EL (cell line): ENCODE results near the gene ORC1.
A peak's percentile ranks its signal among the peaks of the same experiment; 100 is the strongest.

Source experiments
- DNase-seq: peaks from one replicate; pipeline ENCODE4 v3.0.0-alpha.2; 2016

Gene ORC1

GRCh38 chr1:52404116-52404974, at the start of gene ORC1, which contains the start of gene PRPF38A:
Gene ORC1 (minus strand): TSS chr1:52404423. CDS start chr1:52402223, 2,200 bp downstream.
Gene PRPF38A (plus strand): TSS chr1:52404602. CDS start chr1:52404750, 148 bp downstream.
- DNase-seq, result peak; percentile 97

DNA sequence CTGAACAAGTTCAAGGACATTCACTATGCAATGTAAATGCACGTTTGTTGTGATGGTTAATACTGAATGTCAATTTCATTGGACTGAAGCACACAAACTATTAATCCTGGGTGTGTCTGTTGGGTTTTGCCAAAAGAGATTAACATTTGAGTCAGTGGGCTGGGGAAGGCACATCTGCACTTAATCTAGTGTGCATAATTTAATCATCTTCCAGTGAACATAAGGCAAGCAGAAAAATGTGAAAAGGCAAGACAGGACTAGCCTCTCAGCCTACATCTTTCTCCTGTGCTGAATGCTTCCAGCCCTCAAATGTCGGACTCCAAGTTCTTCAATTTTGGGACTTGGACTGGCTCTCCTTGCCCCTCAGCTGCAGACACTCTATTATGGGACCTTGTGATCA, 40.2 kb upstream of the ORC1 start:
- DNase-seq, result no peak

DNA sequence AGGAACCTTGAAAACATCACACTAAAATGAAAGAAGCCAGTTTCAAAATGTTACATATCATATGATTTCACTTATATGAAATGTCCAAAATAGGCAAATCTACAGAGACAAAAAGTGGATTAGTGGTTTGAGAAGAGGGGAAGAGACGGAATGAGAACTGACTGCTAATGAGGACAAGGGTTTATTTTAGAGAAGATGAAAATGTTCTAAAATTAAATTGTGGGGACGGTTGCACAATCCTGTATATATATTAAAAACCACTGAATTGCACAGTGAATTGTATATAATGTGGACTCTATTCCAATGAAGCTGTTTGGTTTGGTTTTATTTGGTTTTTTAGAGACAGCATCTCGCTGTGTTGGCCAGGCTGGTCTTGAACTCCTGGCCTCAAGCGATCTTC, 35.8 kb upstream of the ORC1 start:
- DNase-seq, result no peak

- no peak for DNase-seq
These were observed 32.6 kb upstream of the ORC1 start for GRCh38 chr1:52436817-52437216.

GRCh38 chr1:52435650-52436049, 31.4 kb upstream of the ORC1 start:
- no peak for DNase-seq

DNA sequence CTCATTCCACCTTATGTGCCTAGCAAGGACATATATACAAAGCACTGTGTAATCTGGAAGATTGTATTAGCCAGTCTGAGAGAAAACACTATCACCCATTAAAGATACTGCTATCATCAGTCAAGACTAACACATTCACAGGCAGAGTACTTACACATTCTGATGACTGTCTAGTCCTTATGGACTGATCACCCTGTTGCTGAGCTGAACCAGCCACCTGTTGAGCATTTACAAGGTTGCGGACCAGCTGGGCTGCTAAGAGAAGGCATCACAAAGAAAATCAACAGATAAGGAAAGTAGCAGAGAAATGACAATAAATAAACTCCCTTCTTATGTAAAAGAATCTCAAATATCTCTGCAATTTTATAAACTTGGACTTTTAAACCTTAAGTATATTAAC, 31.0 kb upstream of the ORC1 start:
- DNase-seq, result no peak

DNA sequence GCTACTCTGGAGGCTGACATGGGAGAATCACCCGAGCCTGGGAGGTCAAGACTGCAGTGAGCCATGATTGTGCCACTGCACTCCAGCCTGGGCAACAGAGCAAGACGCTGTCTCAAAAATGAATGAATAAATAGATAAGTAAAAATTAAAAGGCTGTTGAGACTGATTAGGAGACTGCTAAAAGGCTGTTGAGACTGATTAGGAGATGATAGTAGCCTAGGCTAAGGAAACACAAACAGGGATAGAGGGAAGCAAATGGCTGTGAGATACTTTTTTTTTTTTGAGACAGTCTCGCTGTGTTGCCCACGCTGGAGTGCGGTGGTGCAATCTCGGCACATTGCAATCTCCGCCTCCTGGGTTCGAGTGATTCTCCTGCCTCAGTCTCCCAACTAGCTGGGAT, 28.6 kb upstream of the ORC1 start:
- DNase-seq, result no peak

DNA sequence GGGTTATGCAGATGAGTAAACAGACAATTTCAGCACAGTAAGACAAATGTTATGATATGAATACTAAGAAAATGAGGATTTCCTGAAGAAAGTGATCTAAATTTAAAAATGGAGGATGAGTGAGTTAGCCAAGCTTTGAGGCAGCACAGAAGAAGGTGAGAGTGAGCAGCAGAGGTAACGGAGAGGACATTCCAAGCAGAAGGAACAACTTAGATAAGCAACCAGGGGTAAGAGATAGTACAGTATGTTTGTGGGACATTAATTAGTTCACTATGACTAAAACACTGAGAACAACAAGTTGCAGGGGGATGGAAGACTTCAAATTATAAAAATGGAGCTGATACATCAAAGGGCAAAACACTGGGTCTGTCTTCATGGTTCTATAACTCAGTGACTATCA, 22.9 kb upstream of the ORC1 start:
- DNase-seq, result no peak

DNA sequence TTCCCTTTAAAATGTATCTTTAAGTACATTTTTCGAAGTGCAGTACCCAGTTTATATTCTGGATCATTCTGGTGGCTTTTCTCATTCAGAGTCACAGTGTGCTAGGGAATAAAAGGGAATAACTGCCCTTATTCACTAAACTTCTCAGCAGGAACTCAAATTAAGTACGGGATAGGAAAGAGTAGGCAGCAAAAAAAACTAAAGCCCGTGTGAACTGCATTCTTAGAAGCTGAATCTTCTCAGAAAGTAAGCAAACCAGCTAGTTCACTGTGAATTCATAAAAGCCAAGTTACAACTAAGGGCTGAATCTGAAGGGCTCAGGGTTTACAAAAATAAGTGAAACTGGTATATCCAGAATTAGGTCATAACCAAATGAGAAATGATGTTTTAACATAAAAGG, 22.1 kb upstream of the ORC1 start:
- peak; percentile 48 for DNase-seq

GRCh38 chr1:52424813-52425212, 20.6 kb upstream of the ORC1 start:
- peak; percentile 30 for DNase-seq

- DNase-seq, result peak; percentile 29
These were observed 20.0 kb upstream of the ORC1 start for GRCh38 chr1:52424231-52424636.

- DNase-seq, result no peak
These were observed 19.5 kb upstream of the ORC1 start for GRCh38 chr1:52423771-52424170.

- no peak for DNase-seq
These were observed 18.8 kb upstream of the ORC1 start for GRCh38 chr1:52423055-52423454.

- no peak for DNase-seq
These were observed 16.5 kb upstream of the ORC1 start for GRCh38 chr1:52420713-52421112.

- no peak for DNase-seq
These were observed 12.6 kb upstream of the ORC1 start for GRCh38 chr1:52416811-52417210.

DNA sequence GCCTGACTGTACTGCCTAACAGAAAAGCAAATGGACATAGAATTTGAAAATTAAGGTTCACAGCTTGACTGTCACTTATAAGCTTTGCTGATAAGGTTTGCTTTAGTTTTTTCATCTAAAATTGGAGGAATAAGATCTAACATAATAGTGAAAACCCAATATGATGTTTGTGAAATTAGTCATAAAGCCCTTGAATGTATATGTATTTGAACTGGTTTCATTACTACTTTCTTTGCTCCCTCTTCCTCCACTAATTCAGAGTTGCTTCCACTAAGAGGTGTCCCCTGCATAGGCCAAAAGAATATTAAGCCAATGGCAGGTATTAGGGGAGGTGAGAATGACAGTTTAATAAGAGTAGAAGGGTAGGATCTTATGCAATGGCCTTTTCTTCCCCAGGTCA, 10.7 kb upstream of the ORC1 start:
- no peak for DNase-seq

GRCh38 chr1:52413410-52413989, 9.3 kb upstream of the ORC1 start:
- DNase-seq, result no peak

DNA sequence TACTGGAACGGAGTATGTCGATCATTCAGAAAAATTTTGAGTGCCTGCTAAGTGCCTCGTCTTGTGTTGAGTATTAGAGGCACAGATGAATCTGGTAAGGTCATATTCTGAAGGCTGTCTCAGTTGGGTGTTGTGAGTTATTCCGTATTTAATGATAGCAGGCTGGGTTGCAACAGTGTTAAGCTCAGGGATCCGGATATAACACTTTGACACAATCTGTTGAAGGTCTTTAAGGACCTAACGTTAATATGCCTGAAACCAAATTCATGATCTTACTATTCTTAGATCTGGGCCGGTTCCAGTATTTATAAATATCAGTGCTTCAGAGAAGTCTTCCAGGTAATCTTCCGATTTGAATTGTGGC, 734 bp upstream of the ORC1 start:
- DNase-seq, result no peak

DNA sequence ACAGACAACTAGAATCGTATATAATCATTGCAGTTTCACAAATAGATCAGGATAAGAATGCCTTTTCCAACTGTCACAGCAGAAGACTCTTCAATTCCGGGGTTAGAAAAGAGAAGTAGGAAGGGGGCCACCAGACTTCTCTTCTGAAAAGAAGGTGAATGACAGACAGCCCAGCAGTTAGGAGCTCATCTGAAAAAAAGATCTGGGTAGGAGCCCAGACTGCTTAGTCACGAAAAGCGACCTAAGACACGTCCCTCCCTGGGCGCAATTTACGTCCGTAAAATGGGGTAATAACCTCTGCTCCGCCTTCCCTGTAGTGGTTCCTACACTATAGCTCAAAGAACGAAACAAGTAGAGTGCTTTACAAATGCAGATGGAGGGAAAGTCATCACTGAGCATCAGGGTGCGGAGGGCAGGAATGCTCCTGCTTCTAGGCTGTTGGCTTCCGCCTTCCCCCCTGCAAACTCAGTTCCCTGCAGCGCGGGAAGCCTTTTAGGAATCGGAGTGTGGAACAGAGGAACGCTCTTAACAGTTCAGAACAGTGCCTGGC, 582 bp downstream of the ORC1 start:
- DNase-seq, result peak; percentile 85

DNA sequence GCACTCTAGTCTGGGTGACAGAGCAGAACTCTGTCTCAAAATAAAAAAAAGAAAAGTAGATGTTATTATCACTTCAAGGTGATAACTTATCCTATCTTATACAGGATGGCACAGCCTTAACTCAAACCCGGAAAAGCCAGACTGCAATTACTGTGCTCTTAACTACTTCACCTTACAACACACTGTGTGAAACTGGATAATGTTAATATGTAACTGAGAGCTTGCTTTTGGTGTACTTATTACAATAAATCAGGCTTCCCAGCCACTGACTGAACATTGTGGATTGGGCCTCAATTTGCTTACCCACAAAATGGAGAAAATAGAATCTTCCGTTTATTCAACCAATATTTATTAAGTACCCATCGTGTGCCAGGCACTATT, 1.4 kb downstream of the ORC1 start:
- DNase-seq, result no peak

- no peak for DNase-seq
These were observed 4.1 kb downstream of the ORC1 start for GRCh38 chr1:52400131-52400530.

DNA sequence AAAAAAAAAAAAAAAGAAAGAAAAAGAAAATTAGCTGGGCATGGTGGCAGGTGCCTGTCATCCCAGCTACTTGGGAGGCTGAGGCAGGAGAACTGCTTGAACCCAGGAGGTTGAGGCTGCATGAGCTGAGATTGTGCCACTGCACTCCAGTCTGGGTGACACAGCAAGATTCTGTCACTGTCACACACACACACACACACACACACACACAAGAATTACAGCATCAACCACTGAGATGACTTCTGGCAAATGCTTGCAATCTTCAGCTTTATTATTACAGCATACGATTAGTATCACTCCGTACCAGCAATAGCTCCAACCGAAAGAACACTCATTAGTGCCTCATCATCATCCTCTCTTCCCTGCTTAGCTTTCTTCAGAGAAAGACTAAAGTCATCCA, 4.6 kb downstream of the ORC1 start:
- no peak for DNase-seq

DNA sequence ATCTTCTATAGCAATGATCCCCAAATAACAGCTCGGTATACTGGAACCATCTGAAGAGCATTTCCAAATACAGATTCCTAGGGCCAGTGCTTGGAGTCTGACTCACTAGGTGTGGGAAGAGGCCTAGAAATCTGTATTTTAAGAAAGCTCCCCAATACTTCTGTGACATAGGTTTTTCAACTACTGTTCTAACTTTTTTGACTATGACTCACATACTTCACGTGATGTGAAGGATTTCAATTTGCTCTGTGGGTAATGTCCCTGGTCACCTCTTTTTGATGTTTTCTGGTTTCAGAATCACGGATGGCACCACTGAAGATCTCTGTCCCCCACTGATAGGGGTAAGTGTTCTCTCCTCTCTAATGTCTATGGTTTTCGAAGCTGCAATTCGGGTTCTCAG, 11.0 kb downstream of the ORC1 start:
- DNase-seq, result no peak

- no peak for DNase-seq
These were observed 17.8 kb downstream of the ORC1 start for GRCh38 chr1:52386458-52386857.
